Measurements from ENCODE around the gene TRIM27.

DNA sequence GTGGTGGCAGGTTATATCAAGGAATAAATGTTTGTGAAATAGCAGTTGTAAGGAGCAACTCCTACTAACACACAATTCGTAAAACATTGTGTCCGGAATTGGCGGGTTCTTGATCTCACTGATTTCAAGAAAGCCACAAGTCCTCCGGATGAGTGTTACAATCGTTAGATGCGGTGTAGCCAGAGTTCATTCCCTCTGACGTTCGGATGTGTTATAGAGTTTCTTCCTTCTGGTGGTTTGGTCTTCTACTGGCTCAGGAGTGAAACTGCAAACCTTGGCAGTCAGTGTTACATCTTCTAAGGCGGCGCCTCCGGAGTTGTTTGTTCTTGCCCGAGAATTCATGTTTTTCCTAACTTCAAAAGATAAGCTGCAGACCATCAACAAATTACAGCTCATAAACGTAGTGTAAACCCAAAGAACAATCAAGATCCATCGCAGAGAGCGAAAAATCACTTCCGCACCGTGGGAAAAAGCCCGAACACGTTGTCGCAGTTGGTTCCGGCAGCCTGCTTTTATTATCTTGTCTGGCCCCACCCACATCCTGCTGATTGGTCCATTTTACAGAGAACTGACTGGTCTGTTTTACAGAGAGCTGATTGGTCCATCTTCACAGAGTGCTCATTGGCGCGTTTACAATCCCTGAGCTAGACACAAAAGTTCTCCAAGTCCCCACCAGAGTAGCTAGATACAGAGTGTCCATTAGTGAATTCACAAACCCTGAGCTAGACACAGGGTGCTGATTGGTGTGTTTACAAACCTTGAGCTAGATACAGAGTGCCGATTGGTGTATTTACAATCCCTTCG is 58.2 kb downstream of the TRIM27 start:
- TF ChIP-seq, protein P1, sequence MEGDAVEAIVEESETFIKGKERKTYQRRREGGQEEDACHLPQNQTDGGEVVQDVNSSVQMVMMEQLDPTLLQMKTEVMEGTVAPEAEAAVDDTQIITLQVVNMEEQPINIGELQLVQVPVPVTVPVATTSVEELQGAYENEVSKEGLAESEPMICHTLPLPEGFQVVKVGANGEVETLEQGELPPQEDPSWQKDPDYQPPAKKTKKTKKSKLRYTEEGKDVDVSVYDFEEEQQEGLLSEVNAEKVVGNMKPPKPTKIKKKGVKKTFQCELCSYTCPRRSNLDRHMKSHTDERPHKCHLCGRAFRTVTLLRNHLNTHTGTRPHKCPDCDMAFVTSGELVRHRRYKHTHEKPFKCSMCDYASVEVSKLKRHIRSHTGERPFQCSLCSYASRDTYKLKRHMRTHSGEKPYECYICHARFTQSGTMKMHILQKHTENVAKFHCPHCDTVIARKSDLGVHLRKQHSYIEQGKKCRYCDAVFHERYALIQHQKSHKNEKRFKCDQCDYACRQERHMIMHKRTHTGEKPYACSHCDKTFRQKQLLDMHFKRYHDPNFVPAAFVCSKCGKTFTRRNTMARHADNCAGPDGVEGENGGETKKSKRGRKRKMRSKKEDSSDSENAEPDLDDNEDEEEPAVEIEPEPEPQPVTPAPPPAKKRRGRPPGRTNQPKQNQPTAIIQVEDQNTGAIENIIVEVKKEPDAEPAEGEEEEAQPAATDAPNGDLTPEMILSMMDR (IDR thresholded peaks at IDR 0.05) = no peak
- TF ChIP-seq POLR2A (IDR thresholded peaks at IDR 0.05) (no peak), POLR2AphosphoS5 (IDR thresholded peaks at IDR 0.05; ENCODE audit: insufficient read depth in 1 of 2, low read depth in 1 of 2) (no peak)
